AML-193 (cell line): ENCODE results near the gene SMARCAL1.

Source experiments
- DNase-seq, 2 experiments: peaks; one replicate each; lab custom pipeline; 2025; lab: John Stamatoyannopoulos, UW

The SMARCAL1 gene

GRCh38 chr2:216426938-216427337, 14.7 kb downstream of the SMARCAL1 start:
- DNase-seq = no peak

GRCh38 chr2:216428618-216429350, 16.5 kb downstream of the SMARCAL1 start:
- DNase-seq = no peak

- DNase-seq = no peak
These were observed 17.1 kb downstream of the SMARCAL1 start for GRCh38 chr2:216429428-216429827.

- no peak for DNase-seq
These were observed 18.7 kb downstream of the SMARCAL1 start for GRCh38 chr2:216430811-216431530.

GRCh38 chr2:216431531-216431856, 19.2 kb downstream of the SMARCAL1 start:
- no peak for DNase-seq

- no peak for DNase-seq
These were observed 24.1 kb downstream of the SMARCAL1 start for GRCh38 chr2:216436383-216436782.

GRCh38 chr2:216441308-216442010, 29.2 kb downstream of the SMARCAL1 start:
- no peak for DNase-seq

GRCh38 chr2:216445501-216445900, 33.2 kb downstream of the SMARCAL1 start:
- no peak for DNase-seq

GRCh38 chr2:216446343-216446742, 34.1 kb downstream of the SMARCAL1 start:
- no peak for DNase-seq

GRCh38 chr2:216447293-216447692, 35.0 kb downstream of the SMARCAL1 start:
- no peak for DNase-seq

- no peak for DNase-seq
These were observed 36.5 kb downstream of the SMARCAL1 start for GRCh38 chr2:216448829-216449228.

- no peak for DNase-seq
These were observed 38.1 kb downstream of the SMARCAL1 start for GRCh38 chr2:216450346-216450745.

- DNase-seq = no peak
These were observed 38.5 kb downstream of the SMARCAL1 start for GRCh38 chr2:216450784-216451183.

GRCh38 chr2:216453955-216454614, 41.8 kb downstream of the SMARCAL1 start:
- DNase-seq = no peak

- no peak for DNase-seq
These were observed 50.9 kb downstream of the SMARCAL1 start for GRCh38 chr2:216463148-216463547.

- no peak for DNase-seq
These were observed 51.9 kb downstream of the SMARCAL1 start for GRCh38 chr2:216464104-216464720.

GRCh38 chr2:216465579-216466195, 53.4 kb downstream of the SMARCAL1 start:
- DNase-seq = no peak

GRCh38 chr2:216467845-216468244, 55.6 kb downstream of the SMARCAL1 start:
- DNase-seq = no peak

- no peak for DNase-seq
These were observed 57.4 kb downstream of the SMARCAL1 start for GRCh38 chr2:216469661-216470060.

- DNase-seq = no peak
These were observed 60.9 kb downstream of the SMARCAL1 start for GRCh38 chr2:216473187-216473586.

GRCh38 chr2:216474925-216475670, 62.8 kb downstream of the SMARCAL1 start:
- peak; percentile 36 to 39 for DNase-seq
